IPS DF 6.9 (cell line): ENCODE measurements around the gene RPL18.
"Not testable (repeated sequence)": the region's sequence is repeated elsewhere in the genome, so short reads cannot be mapped to it uniquely, and the experiment has no call there.

ENCODE experiments used
- DNase-seq: peaks from one replicate; pipeline ENCODE4 v3.0.0-alpha.2; 2013; ENCODE audit warnings: low read depth, low spot score
- H3K27ac ChIP-seq: one replicate; pipeline ENCODE4 v1.5.1; 2013; ENCODE audit warnings: low read length, control low read depth
- H3K27me3 ChIP-seq: 2 replicates; pipeline ENCODE4 v1.6.1; 2013; ENCODE audit warnings: mild to moderate bottlenecking, low read length; ENCODE audit not compliant: control insufficient read depth, insufficient read depth
- H3K36me3 ChIP-seq: 2 replicates; pipeline ENCODE4 v1.6.1; 2013; ENCODE audit warnings: low read length; ENCODE audit not compliant: control insufficient read depth, insufficient read depth
- H3K4me1 ChIP-seq: 2 replicates; pipeline ENCODE4 v1.6.1; 2013; ENCODE audit warnings: low read length; ENCODE audit not compliant: control insufficient read depth, insufficient read depth
- H3K4me3 ChIP-seq: 2 replicates; pipeline ENCODE4 v1.5.1; 2013; ENCODE audit warnings: mild to moderate bottlenecking, low read length
- H3K9me3 ChIP-seq: 2 replicates; pipeline ENCODE4 v1.6.1; 2013; ENCODE audit warnings: low read length, inconsistent platforms; ENCODE audit not compliant: control insufficient read depth, insufficient read depth
- WGBS: extraction: QIAGEN DNeasy Blood & Tissue Kit; methylation state at CpG from one replicate; pipeline ENCODE4 v1.1.7; 2013; ENCODE audit warnings: mixed read lengths, missing lambda C conversion rate; ENCODE audit not compliant: insufficient read length, insufficient coverage; 5-methylcytosine and 5-hydroxymethylcytosine counted together

The RPL18 gene

GRCh38 chr19:48635966-48636858, 17.2 kb upstream of the RPL18 start:
- DNase-seq: no peak
- no peaks in the 10 kb centered on the region for H3K36me3 ChIP-seq
- H3K9me3 ChIP-seq: no peaks in the 10 kb centered on the region
- no peaks in the 10 kb centered on the region; the same call in 1 of the 2 replicates for H3K27me3 ChIP-seq
- H3K4me1 ChIP-seq: peaks cover 14% of the 10 kb centered on the region; the same call in 1 of the 2 replicates
- peak overlapping the region; percentile 58 for H3K4me3 ChIP-seq
- no peak overlapping the region for H3K27ac ChIP-seq
- WGBS: no CpG with 5 or more reads among the region's 35 CpGs

DNA sequence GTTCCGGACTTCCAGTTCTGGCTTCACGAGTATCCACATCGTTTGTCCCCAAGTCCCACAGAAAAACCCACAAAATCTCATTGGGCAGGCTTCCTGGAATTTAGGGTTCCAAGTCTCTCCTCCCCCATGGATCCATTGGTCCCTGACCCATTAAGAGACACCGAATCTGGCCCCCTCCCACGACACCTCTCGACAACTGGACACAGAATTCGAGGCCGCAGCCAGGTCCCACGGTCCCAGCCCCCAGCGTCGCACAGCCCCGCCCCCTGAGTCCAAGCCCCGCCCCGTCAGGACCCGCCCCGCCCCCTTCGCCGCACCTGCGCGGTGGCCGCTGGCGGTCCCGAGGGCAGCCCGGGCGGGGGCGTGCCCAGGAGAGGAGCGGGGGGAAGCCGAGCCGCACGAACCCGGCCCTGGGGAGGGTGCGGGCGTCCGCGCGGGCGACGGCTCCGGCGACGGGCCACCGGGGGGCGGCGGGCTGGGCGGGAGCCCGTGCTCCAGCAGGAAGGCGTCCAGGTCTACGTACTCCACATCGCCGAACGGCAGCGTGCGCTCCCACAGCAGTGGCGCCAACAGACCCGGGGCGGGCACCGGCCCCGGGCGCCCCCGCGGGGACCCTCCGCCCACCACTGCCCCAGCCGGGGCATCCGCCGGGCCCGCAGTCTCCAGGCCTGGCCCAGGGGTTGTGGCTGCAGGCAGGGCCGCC, 16.4 kb upstream of the RPL18 start:
- Histone ChIP-seq H3K4me1 (peaks cover 16% of the 10 kb centered on the region; the same call in 1 of the 2 replicates), H3K27me3 (no peaks in the 10 kb centered on the region; the same call in 1 of the 2 replicates), H3K4me3 (peak overlapping the region; percentile 58), H3K9me3 (no peaks in the 10 kb centered on the region), H3K27ac (no peak overlapping the region), H3K36me3 (no peaks in the 10 kb centered on the region)
- DNase-seq: no peak
- WGBS: no CpG with 5 or more reads among the region's 67 CpGs

DNA sequence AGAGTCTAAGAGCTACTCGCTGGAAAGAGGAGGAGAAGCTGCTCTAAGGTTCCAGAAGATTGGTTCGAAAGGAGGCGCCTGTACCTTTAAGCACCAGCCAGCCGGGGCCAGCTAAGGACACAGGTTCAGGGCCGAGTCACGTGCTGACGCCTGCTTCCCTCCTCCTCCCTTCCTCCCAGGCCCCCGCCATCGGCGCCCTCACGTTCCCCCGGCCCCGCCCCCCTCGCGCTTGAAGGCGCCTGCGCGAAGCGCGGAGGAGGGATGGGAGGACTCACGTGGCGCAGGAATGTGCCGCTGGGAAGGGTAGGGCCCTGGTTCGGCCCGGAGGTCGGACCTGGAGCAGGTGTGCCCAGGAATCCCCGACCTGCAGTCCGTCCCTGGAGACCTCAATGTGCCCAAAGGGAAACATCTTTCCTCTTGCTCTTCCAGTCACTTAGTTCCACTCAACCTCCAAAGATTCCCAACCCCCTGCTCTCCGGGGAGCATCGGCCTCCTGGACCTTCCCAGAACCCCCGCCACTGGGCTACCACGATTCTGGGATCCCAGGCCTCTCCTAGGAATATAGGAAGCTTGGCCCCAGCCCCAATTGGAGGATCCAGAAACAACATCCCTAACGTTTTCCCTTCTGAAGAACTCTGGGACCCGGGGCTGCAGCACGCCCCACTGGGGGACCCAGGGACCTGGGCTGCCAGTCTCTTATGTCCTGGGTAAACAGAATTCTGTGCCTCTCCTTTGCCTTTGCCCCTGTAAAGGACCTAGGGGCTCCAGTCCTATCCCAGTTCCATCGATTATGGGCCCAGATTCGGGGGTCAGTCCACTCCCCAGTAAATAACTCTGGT, 15.7 kb upstream of the RPL18 start:
- H3K4me1 ChIP-seq: peaks cover 15% of the 10 kb centered on the region; the same call in 1 of the 2 replicates
- no peak overlapping the region; the same call in 1 of the 2 replicates for H3K4me3 ChIP-seq
- H3K36me3 ChIP-seq: no peaks in the 10 kb centered on the region
- DNase-seq: peak; percentile 85
- no peak overlapping the region for H3K27ac ChIP-seq
- H3K27me3 ChIP-seq: no peaks in the 10 kb centered on the region; the same call in 1 of the 2 replicates
- H3K9me3 ChIP-seq: no peaks in the 10 kb centered on the region
- WGBS: no CpG with 5 or more reads among the region's 37 CpGs

- Histone ChIP-seq H3K27me3 (no peaks in the 10 kb centered on the region; the same call in 1 of the 2 replicates), H3K27ac (no peak overlapping the region), H3K9me3 (no peaks in the 10 kb centered on the region), H3K4me3 (no peak overlapping the region), H3K36me3 (peaks cover 2% of the 10 kb centered on the region; the same call in 1 of the 2 replicates), H3K4me1 (peaks cover 15% of the 10 kb centered on the region)
- WGBS: no CpG with 5 or more reads among the region's 7 CpGs
- DNase-seq: no peak
Measured at GRCh38 chr19:48634036-48634342, 15.0 kb upstream of the RPL18 start.

- H3K27me3 ChIP-seq: no peaks in the 10 kb centered on the region; the same call in 1 of the 2 replicates
- H3K4me1 ChIP-seq: peaks cover 13% of the 10 kb centered on the region
- DNase-seq: no peak
- H3K36me3 ChIP-seq: peaks cover 5% of the 10 kb centered on the region; the same call in 1 of the 2 replicates
- H3K27ac ChIP-seq: no peak overlapping the region
- H3K9me3 ChIP-seq: no peaks in the 10 kb centered on the region
- WGBS: no CpG with 5 or more reads among the region's 22 CpGs
- no peak overlapping the region for H3K4me3 ChIP-seq
Measured at GRCh38 chr19:48633148-48634035, 14.4 kb upstream of the RPL18 start.

GRCh38 chr19:48632692-48633147, 13.7 kb upstream of the RPL18 start:
- Histone ChIP-seq H3K27ac (no peak overlapping the region), H3K9me3 (no peaks in the 10 kb centered on the region), H3K27me3 (no peaks in the 10 kb centered on the region; the same call in 1 of the 2 replicates), H3K4me1 (peaks cover 12% of the 10 kb centered on the region), H3K4me3 (no peak overlapping the region), H3K36me3 (peaks cover 5% of the 10 kb centered on the region; the same call in 1 of the 2 replicates)
- no peak for DNase-seq

DNA sequence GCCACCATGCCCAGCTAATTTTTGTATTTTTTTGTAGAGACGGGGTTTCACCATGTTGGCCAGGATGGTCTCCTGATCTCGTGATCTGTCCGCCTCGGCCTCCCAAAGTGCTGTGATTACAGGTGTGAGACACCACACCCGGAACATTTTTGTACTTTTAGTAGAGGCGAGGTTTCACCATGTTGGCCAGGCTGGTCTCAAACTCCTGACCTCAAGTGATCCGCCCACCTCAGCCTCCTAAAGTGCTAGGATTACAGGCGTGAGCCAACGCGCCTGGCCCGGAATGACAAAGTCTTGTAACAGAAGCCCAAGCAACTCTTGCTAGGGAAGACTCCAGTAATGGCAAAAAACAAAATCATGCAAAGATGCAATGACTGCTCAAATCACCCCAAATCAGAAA, 13.3 kb upstream of the RPL18 start:
- not testable (repeated sequence) for H3K36me3 ChIP-seq, DNase-seq, H3K9me3 ChIP-seq, H3K27ac ChIP-seq, H3K27me3 ChIP-seq, H3K4me3 ChIP-seq
- H3K4me1 ChIP-seq: peaks cover 12% of the 10 kb centered on the region
- no CpG with 5 or more reads among the region's 11 CpGs for WGBS

GRCh38 chr19:48631225-48631624, 12.2 kb upstream of the RPL18 start:
- Histone ChIP-seq H3K36me3 (peaks cover 5% of the 10 kb centered on the region; the same call in 1 of the 2 replicates), H3K9me3 (no peaks in the 10 kb centered on the region), H3K4me3 (no peak overlapping the region), H3K27ac (no peak overlapping the region), H3K4me1 (peaks cover 12% of the 10 kb centered on the region), H3K27me3 (no peaks in the 10 kb centered on the region; the same call in 1 of the 2 replicates)
- no peak for DNase-seq
- WGBS: no CpG with 5 or more reads among the region's 3 CpGs

GRCh38 chr19:48630296-48631063, 11.5 kb upstream of the RPL18 start:
- no peak for DNase-seq
- peaks cover 12% of the 10 kb centered on the region for H3K4me1 ChIP-seq
- peaks cover 11% of the 10 kb centered on the region; the same call in 1 of the 2 replicates for H3K36me3 ChIP-seq
- no CpG with 5 or more reads among the region's 47 CpGs for WGBS
- no peak overlapping the region for H3K27ac ChIP-seq
- no peaks in the 10 kb centered on the region for H3K9me3 ChIP-seq
- H3K27me3 ChIP-seq: no peaks in the 10 kb centered on the region
- peak overlapping the region; percentile 6; the same call in 1 of the 2 replicates for H3K4me3 ChIP-seq
